Astrocyte of the spinal cord (primary cell): Measurements from ENCODE around the gene KRTAP10-5.

Experiments
- DNase-seq: peaks from one replicate; pipeline ENCODE4 v3.0.0; 2011; ENCODE audit warnings: low read depth, low spot score
- H3K4me3 ChIP-seq: 2 replicates; pipeline ENCODE4 v1.5.1; 2011; ENCODE audit warnings: low read depth, mild to moderate bottlenecking, low read length, moderate library complexity
- CTCF ChIP-seq: IDR thresholded peaks from 2 replicates; pipeline ENCODE4 v1.5.1; 2012; ENCODE audit warnings: low read depth, mild to moderate bottlenecking, low read length, inconsistent platforms
- in situ Hi-C: cut with HindIII; loops from 2 replicates; pipeline ENCODE4 v1.10.0; 2017; ENCODE audit warnings: low sequenced_read_pairs

Gene KRTAP10-5

GRCh38 chr21:44615466-44615865 is 35.1 kb upstream of the KRTAP10-5 start:
- DNase-seq = no peak
- no peak overlapping the region for H3K4me3 ChIP-seq
- no peak for TF ChIP-seq CTCF
- in situ Hi-C loops = no loop called here

GRCh38 chr21:44614961-44615391 is 34.6 kb upstream of the KRTAP10-5 start:
- TF ChIP-seq CTCF = no peak
- no peak overlapping the region for H3K4me3 ChIP-seq
- DNase-seq = no peak
- in situ Hi-C loops = no loop called here

GRCh38 chr21:44614161-44614631 is 33.8 kb upstream of the KRTAP10-5 start:
- no peak for DNase-seq
- no peak for TF ChIP-seq CTCF
- H3K4me3 ChIP-seq = no peak overlapping the region
- in situ Hi-C loops = no loop called here

- H3K4me3 ChIP-seq = no peak overlapping the region
- no peak for TF ChIP-seq CTCF
- in situ Hi-C loops = no loop called here
- DNase-seq = no peak
Measured at GRCh38 chr21:44613386-44614155, 33.2 kb upstream of the KRTAP10-5 start.

GRCh38 chr21:44612669-44613229 is 32.3 kb upstream of the KRTAP10-5 start:
- H3K4me3 ChIP-seq = no peak overlapping the region
- TF ChIP-seq CTCF = no peak
- DNase-seq = no peak
- in situ Hi-C loops = no loop called here

GRCh38 chr21:44612029-44612486 is 31.7 kb upstream of the KRTAP10-5 start, which contains the start of gene KRTAP10-8:
KRTAP10-8 (plus strand) TSS chr21:44612079; CDS start chr21:44612101, 22 bp downstream.
- no peak for DNase-seq
- H3K4me3 ChIP-seq = no peak within 1 kb of the TSS
- in situ Hi-C loops = no loop called here
- no peak for TF ChIP-seq CTCF
